Astrocyte of the hippocampus (primary cell): Measurements from ENCODE around the gene POLN.

Experiments
- DNase-seq: peaks from one replicate; pipeline ENCODE4 v3.0.0; 2011; ENCODE audit warnings: low read depth, low spot score

POLN gene

DNA sequence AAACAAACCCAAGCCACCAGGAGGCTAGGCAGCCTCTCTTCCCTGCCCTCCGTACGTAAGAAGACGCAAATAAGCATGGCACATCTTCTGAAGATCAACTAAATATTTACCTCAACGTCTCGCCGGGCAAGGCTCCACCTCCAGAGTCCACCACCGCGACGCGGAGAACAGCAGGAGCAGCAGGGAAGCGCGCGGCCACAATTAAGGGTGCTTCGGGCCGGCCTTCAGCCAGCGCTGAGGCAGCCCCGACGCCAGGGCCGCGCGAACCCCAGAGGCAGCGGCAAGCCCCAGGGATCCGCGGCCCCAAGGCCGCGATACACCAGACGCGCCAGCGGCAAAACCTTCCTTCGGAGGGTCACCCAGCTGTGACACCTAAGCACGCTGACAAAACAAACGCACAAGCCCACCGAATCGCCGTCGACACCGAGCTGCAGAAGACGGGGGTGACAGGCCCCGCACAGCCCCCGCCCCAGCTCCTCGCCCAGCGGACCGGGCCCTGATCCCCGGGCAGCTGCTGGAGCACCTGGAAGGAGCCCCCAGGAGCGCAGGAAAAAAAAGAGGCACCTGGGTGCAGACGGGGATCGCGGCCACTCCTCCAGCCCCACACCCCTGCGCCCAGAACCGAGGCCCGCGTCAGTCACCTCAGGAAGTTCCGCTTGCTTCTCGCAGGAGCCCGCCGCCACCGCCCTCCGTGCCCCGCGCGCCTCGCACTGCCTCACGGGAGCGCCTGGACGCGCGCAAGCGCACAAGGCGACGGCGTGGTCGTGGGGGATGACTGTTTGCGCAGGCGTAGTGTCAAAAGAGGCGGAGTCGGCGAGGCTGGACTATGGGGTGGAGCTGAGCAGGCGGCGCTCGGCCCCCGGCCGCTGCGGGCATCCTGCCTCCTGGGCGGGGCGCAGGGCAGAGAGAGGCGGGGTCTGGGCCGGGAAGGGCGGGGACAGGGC is at the start of gene POLN, which contains the start of gene HAUS3:
TSS of gene POLN (minus strand) at position 712 of the 944 bp plus-strand sequence. CDS start 12,890 bp downstream, outside the sequence.
TSS of gene HAUS3 (minus strand) at position 712 of the 944 bp plus-strand sequence. CDS start 1,175 bp downstream, outside the sequence.
- peak; percentile 100 for DNase-seq

DNA sequence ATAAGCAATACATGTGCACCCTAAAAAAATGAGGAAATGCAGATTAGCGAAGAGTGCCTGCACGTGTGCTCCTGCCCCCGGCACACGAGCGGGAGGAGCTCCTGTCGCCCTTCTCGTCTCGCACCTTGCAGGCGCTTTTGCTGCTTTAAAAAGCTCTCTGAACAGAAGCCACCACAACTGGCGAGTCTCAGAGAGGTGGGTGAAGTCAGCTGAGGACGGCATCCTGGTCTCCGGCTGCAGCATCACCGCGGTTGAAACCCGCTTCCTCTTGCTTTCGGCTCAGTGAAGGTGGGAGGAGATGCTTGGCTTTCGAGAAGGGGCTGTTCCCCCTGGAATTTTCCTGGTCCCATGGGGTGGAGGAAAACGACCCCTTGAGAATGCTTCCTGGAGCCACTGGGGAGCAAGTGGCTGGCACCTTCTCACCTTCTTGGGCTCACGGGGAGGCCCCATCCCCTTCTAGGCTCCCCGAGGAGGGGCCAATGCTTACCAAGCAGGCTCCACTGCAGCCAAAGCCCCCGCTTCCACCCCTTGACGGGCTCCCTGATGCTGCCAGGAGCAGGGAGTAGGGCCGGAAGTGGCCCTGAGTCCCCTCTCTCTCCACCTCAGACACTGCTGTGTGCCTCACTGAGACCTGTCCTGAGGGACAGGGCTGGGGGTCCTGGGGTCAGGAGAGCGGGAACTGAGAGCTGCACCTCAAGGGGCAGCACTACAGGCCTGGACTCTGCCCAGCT is 49.2 kb upstream of the POLN start:
- DNase-seq: no peak

DNA sequence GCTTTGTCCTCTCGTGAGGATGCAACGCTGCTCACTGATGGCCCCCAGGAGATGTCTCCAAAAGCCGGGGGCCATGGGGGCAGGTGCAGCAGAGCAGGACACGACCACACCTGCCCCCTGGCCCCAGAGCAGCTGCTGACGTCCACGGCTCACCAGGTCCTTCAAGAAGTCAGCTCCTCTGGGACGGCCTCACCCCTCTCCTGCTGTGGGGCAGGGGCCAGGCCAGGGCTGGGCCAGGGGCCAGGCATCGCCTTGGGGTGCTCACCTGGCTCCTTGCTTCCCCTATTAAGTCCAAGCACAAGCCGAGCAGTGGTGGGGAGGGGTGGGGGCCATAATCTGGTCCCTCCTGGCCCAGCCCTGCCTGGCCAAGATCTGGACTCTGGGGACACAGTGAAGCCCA is 48.6 kb upstream of the POLN start:
- no peak for DNase-seq

DNA sequence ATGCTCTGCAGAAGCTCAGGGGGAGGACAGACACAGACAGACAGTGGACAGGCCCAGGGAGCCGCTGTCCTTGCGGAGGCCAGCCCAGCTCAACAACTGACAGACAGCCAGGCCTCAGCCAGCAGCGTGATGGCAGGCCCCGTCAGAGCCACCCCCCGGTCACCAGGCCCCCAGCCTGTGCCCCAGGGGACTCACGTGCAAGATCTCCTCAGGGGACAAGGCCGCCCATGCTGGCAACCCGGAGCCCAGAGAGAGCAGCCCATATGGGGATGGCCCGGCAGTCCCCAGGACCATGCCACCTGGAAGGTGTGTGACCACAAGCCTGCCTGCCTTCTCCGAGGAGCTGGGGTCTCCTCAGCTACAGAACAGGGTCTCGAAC is 48.0 kb upstream of the POLN start:
- no peak for DNase-seq

DNA sequence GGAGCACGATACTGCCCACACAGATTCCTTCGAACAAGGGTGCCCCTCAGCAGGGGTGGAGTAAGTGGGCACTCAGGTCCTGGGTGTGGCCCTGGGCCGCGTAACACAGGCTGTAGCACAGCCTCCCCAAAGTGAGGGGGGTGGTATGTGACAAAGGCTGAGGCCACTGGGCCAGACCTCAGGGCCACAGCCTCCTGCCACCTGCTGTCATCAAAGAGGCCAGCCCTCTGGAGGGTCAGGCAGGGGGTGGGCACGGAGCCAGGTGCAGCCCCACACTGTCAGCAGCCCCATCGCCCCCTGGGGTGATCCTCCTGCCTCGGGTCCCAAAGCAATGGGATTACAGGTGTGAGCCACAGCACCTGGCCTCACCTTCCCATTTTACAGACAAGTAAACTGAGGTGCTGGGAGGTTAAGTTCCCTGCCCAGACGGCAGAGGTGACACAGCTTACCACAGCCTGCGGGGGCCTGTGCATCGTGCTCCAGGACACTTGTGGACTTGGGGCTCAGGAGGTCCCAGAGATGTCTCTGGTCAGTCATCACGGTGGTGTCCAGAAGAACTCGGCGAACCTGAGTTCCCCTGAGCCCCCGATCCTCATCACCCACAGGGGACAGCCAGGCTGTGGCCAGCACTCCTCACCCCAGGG is 47.5 kb upstream of the POLN start:
- DNase-seq: no peak

DNA sequence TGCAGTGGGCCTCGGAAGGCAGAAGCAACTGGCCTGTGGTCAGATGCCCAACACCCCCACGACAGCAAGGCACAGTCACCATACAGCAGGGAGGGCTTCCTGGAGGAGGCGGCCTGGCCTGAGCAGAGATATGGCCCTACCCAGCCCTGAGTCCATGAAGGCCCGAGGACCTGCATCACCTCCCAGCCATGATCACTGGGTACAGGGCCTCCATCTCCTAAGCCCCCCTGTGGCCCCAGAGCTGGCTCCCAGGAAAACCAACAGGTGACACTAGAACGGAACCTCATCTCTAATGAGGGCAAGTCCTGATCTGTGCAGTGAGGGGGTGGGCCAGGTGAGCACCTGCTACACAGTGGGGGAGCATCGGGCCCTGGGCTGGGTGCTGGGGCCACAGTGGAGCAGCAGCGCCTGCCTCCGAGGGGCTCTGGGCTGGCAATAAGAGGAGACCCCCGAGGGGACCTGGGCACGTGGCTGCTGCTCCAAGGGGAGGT is 46.2 kb upstream of the POLN start:
- DNase-seq: no peak

DNA sequence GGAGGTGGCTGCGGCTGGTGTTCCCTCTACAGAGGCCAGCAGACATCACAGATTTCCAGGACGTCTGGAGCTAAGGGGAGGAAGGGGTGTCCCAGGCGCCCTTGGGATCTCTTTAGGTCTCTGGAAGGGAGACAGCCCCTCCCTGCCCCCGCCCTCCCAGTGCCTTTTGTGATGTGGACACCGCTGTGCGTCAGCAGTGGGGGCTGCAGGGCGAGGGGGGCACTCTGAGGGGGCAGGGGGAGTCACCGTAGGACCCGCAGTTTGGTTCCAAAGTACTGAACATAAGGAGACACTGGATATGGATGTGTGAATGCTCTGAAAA is 45.6 kb upstream of the POLN start:
- DNase-seq: no peak

DNA sequence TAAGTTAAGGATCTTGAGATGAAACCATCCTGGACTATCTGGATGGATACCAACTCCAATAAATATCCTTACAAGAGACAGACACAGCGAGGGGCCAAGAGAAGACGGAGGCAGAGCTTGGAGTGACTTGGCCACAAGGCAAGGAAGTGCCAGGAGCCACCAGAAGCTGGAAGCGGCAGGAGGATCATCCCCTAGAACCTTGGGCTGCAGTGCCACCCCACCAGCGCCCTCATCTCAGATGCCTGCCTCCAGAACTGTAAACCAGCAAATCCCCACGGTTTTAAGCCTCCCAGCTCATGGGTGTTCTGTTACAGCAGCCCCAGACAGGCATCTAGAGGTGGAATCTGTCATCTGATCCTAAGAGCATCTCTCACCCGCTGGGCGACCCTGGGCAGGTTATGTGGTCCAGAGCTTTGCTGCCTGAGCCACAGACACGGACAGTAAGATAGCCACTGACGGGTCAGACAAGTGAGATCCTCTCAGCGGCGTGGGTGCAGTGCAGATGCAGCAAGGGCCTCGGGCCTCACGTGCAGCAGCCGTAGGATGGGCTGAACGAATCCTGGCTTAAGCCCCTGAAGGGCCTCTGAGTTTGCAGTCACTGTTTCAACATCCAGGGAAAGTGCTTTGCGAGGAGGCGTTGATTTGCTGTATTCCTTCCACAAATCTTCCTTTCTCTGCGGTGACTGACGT is 45.1 kb upstream of the POLN start:
- no peak for DNase-seq

DNA sequence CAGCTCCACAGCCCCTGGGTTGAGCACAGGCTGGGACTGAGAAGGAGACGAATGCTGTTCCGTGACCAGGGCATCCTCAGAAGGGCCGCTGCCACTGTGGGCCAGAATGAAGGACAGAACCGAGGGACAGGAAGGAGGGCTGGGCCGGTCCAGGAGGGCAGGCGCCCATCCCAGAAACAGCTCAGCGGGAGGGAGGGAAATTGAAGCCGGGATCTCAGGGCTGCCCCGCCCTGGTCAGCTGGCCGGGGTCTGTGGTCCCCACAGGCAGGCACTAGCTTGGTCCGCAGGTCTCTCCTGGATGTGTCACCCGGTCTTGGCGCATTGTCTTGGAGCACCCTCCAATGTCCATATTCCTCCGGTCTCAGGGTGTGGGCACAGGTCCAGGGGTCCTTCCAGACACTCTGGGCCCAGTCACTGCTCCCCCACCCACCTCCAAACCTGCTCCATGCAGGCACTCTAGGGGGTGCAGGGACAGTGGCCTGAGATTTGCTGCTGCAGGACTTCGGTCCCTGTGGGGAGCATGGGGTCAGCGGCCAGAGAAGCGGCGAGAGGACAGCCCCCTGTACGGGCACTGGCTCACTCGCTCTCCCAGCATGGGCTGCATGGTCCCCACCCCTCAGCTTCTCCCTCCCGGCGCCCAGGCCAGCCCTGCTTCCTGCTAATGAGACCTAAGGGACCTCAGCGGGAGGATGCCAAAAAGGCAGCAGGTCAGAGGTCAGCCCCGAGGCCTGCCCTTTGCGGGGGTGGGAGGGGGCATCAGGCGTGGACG is 43.9 kb upstream of the POLN start:
- no peak for DNase-seq

DNA sequence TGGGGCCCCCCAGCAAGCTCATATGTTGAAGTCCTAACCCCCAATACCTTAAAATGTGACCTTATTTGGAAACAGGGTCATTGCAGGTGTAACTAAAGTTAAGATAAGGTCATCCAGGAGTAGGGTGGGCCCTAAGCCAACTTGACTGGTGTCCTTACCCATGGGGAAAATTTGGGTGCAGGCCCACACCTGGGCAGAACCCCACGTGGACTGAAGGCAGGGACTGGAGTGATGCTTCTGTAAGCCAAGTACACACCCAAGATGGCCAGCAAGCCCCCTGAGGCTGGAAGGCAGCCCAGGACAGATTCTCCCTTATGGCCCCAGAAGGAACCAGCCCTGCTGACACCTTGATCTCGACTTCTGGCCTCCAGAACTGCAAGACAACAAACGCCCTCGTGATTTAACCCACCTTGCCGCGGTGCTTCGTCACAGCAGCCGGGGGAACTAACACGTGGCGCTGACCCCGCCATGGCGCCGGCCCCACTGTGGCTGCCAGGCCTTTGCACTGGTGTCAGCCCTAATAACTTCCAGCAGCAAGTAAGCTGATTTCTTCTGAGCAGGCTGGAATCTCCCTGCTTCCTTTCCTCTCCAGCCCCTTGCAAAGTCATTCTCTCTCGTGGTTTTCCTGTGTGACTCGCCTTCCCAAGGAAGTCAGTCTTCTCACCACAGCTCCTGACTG is 43.2 kb upstream of the POLN start:
- peak; percentile 63 for DNase-seq

DNA sequence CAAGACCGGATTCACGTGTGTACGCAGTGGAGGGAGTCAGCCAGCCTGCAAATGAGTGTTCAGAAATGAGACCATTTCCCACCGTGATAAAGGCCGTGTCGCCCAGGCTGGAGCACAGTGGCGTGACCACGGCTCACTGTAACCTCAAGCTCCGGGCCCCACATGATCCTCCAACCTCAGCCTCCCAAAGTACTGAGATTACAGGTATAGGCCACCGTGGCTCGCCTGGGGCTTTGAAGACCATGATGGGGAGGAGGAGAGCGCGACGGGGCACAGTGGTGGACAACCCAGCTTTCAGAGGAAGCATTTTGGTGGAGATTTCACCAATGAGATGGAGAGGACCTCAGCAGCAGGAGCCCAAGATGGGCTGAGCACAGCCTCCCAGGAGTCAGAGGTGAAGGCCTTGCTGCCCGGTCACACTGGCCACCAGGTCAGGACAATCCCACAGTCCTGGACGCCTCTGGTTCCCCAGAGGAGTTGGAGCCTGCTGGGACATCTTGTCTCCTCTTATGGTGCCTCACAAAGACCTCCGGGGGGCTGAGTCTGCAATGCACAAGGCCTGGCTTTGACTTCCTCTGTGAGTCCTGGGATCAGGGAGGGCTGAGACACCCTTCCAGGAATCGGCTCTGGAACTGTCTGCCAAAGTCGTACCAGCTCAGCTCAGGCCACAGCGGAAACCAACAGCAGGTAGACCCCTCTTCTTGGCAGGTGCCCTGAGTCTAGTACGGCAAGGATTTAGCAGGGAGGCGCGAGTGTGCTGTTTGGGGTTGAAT is 42.4 kb upstream of the POLN start:
- DNase-seq: no peak

DNA sequence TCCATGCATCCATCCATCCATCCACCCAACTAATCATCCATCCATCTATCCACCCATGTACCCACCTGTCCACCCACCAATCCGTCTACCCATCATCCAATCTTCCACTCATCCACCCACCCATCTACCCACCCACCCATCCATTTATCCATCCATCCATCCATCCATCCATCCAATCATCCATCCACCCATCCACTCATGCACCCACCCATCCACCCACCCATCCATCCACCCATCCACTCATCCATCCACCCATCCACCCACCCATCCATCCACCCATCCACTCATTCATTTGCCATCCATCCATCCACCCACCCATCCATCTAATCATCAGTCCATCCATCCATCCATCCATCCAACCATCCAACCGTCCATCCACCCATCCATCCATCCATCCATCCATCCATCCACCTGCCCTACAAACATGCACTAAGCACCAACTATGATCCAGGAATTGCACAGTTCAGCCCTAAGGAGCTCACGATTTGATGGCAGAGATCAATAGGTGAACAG is 41.3 kb upstream of the POLN start:
- DNase-seq: no peak

DNA sequence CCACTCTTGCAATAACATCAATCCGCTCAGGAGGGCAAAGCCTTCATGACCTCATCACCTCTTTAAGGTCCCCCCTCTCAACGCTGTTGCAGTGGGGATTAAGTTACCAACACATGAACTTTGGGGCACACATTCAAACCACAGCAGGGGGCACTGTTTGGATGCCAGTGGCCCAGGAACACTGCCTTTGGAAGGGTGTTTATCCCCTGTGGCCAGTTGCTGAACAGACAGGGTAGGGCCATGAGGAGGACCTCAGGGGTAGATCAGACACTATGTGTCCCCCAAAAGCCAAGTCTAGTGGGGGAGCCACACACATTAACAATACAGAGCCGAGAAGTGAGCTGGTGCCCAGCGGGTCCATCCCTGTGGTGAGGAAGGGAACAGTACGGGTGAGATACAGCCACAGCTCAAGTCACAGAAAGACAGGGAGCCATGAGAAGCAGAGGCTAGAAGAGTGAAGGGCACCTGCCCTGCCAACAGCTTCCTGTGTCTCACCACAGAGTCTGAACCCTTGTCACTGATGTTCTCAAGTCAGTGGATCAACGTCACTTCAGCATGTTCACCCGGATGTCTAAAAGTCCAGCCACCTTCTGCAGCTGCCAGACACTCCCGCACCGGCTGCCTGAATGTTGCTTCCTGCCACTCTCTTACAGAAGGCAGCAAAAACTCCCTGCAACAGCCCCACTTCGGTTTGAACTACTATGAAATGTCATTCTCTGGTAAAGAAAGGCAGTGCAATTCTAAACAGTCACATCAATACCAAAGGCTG is 39.8 kb upstream of the POLN start:
- no peak for DNase-seq

DNA sequence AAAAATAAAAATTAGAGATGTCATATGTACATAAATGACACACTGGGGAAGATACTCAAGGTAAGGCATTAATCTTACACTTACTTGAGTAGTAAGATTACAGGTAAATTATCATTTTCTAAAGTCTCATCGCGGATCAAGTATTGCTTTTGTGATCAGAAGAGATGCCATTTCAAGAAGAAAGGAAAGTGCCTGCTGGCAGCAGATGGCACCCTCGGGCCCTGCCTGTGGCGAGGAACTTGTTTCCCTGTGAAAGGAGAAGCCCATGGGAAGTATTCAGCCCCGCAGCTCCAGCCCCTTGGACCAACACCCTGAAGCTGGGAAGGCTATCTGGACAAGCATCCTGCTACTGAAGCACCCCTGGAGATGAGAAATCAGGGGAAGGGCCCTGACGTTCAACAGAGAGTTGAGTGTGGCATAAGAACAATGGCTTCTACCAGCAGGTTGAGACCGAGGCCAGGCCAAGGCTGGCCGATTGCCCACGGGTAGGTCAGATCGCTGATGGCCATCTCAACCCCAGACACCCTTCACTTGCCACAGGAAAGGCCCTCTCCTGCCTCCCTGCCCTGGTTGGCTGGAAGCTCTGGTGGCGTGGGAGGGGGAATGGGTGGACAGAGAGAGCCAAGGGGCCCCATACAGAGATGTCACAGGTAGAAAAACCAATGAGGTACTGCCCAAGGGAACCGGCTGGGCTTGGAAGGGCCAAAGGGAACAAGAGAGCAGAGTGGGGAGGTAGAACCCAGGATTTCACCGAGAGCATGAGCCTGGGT is 38.8 kb upstream of the POLN start:
- DNase-seq: no peak

DNA sequence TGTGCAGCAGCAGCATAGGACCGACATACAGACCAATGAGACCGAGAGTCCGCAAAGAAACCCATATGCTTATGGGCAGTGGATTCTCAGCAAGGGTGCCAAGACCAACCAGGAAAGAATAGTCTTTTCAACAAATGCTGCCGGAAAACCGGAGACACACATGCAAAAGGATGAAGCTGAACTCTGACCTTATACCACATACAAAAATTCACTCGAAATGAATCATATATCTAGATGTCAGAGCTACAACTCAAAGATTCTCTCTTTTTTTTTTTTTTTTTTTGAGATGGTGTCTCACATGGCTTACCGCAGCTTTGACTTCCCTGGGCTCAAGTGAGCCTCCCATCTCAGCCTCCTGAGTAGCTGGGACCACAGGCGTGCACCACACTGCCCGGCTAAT is 36.0 kb upstream of the POLN start:
- no peak for DNase-seq

DNA sequence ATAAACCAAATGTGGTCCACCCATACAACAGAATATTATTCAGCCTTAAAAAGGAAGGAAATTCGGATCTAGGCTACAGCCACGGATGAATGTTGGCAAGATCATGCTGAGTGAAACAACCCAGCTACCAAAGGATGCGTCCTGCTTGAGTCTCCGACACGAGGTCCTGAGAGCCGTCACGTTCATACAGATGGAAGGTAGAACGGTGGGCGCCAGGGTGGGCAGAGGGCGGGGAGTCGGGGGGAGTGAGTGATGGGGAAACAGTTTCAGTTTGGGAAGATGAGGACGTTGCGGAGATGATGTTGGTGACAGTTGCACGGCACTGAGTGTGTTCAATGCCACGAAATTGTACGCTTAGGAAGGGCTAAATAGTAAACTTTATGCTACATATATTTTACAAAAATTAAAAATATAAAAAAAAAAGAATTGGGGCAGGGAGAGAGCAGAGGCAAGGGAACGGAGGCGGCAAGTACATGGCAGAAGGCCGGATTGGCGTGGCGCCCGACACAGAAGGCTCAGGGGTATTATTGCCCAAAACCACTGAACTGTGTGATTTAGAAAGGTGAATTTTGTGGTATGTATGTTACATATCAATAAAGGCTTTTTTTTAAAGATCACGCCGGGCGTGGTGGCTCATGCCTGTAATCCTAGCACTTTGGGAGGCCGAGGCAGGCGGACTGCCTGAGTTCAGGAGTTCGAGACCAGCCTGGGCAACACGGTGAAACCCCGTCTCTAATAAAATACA is 34.8 kb upstream of the POLN start:
- no peak for DNase-seq
